SK-N-SH (cell line): ENCODE measurements around the gene SMIM3. TPM values are rescaled to one million over a fixed set of nuclear protein-coding genes. Genes with fewer than 3 reads are reported as not detected.

Experiments
- CTCF ChIA-PET: fragments of 300-600, 350-600 bp; formaldehyde crosslinking; extraction: SDS; loops from one replicate; lab custom pipeline; 2021; lab: Yijun Ruan, JAX
- POLR2A ChIA-PET: fragments of 350-600 bp; sonication (Branson Sonifier 250); formaldehyde crosslinking; extraction: SDS; loops from one replicate; lab custom pipeline; 2020; ENCODE audit warnings: antibody characterized with exemption, inconsistent platforms; lab: Yijun Ruan, JAX
- DNase-seq: peaks from one replicate; pipeline ENCODE4 v3.0.0; 2012
- H2AFZ ChIP-seq: fragments of 200-600 bp; sonication (generic); 2 replicates; pipeline ENCODE4 v1.8.1; 2016; ENCODE audit warnings: antibody characterized with exemption, mild to moderate bottlenecking, low read depth
- H3F3A ChIP-seq: fragments of 200-600 bp; sonication (generic); replicated peaks from 2 replicates; pipeline ENCODE3; 2016; ENCODE audit warnings: antibody characterized with exemption, mild to moderate bottlenecking; ENCODE audit not compliant: insufficient read depth
- H3K27ac ChIP-seq, 2 experiments: fragments of 200-500 bp in 1 of 2; fragments of 200-600 bp in 1 of 2; sonication (Bioruptor generic) in 1 of 2; sonication (generic), shearing (Covaris generic) in 1 of 2; 2 replicates each; pipeline versions ENCODE4 v1.5.1 to v1.6.1; 2014 to 2016; ENCODE audit warnings: low read depth in 2 of 2, inconsistent platforms in 1 of 2, low read length in 1 of 2, mild to moderate bottlenecking in 1 of 2, mixed read lengths in 1 of 2
- H3K27me3 ChIP-seq: fragments of 200-600 bp; sonication (generic), shearing (Covaris generic); 2 replicates; pipeline ENCODE4 v1.6.1; 2016; ENCODE audit warnings: mixed run types; ENCODE audit not compliant: insufficient read depth
- H3K36me3 ChIP-seq, 2 experiments: fragments of 200-500 bp in 1 of 2; fragments of 200-600 bp in 1 of 2; sonication (Bioruptor generic) in 1 of 2; sonication (generic) in 1 of 2; replicated peaks in 1 of 2; 2 replicates each; pipeline versions ENCODE3 to v1.5.1; 2014 to 2016; ENCODE audit warnings: low read length in 1 of 2, mild to moderate bottlenecking in 1 of 2; ENCODE audit not compliant: insufficient read depth in 2 of 2, control insufficient read depth in 1 of 2
- H3K4me1 ChIP-seq, 2 experiments: fragments of 200-500 bp in 1 of 2; fragments of 200-600 bp in 1 of 2; sonication (Bioruptor generic) in 1 of 2; sonication (generic), shearing (Covaris generic) in 1 of 2; 2 replicates each; pipeline versions ENCODE4 v1.5.1 to v1.6.1; 2014 to 2016; ENCODE audit warnings: low read depth in 1 of 2, low read length in 1 of 2, mixed run types in 1 of 2; ENCODE audit not compliant: insufficient read depth in 2 of 2, control insufficient read depth in 1 of 2
- H3K4me2 ChIP-seq: fragments of 200-600 bp; sonication (generic), shearing (Covaris generic); 2 replicates; pipeline ENCODE4 v1.6.1; 2017; ENCODE audit warnings: mixed run types
- H3K4me3 ChIP-seq, 2 experiments: fragments of 200-500 bp in 1 of 2; fragments of 200-600 bp in 1 of 2; sonication (Bioruptor generic) in 1 of 2; sonication (generic), shearing (Covaris generic) in 1 of 2; 2 replicates each; pipeline versions ENCODE4 v1.5.1 to v1.8.1; 2014 to 2016; ENCODE audit warnings: low read depth in 2 of 2, inconsistent platforms in 1 of 2, low read length in 1 of 2, mild to moderate bottlenecking in 1 of 2, mixed read lengths in 1 of 2, moderate library complexity in 1 of 2
- H3K79me2 ChIP-seq: fragments of 200-600 bp; sonication (generic); 2 replicates; pipeline ENCODE4 v1.8.1; 2017; ENCODE audit warnings: mild to moderate bottlenecking; ENCODE audit not compliant: insufficient read depth
- H3K9ac ChIP-seq: fragments of 200-600 bp; sonication (generic); 2 replicates; pipeline ENCODE4 v1.6.1; 2017; ENCODE audit warnings: mixed run types
- H3K9me2 ChIP-seq: fragments of 200-600 bp; sonication (generic); 2 replicates; pipeline ENCODE4 v1.6.1; 2017; ENCODE audit warnings: mixed run types
- H3K9me3 ChIP-seq: fragments of 200-600 bp; sonication (generic); 2 replicates; pipeline ENCODE4 v1.6.1; 2017; ENCODE audit warnings: mixed run types, mild to moderate bottlenecking, moderate library complexity
- H4K20me1 ChIP-seq: fragments of 200-600 bp; sonication (generic); 2 replicates; pipeline ENCODE4 v1.6.1; 2017; ENCODE audit warnings: mild to moderate bottlenecking, mixed run types; ENCODE audit not compliant: insufficient read depth
- FOSL2 ChIP-seq: IDR thresholded peaks from 2 replicates; pipeline ENCODE4 v1.4.0; 2012; ENCODE audit warnings: low read depth, mild to moderate bottlenecking, moderate library complexity, borderline replicate concordance
- FOXM1 ChIP-seq: IDR thresholded peaks from 2 replicates; pipeline ENCODE4 v1.4.0; 2012; ENCODE audit warnings: low read depth, mild to moderate bottlenecking
- JUND ChIP-seq: IDR thresholded peaks from 2 replicates; pipeline ENCODE4 v1.4.0; 2012
- MEF2A ChIP-seq: IDR thresholded peaks from 2 replicates; pipeline ENCODE4 v1.4.0; 2012; ENCODE audit warnings: low read depth, borderline replicate concordance
- NFIC ChIP-seq: IDR thresholded peaks from 2 replicates; pipeline ENCODE4 v1.4.0; 2012; ENCODE audit warnings: borderline replicate concordance
- NRF1 ChIP-seq: IDR thresholded peaks from 2 replicates; pipeline ENCODE4 v1.6.1; 2012; ENCODE audit warnings: low read depth, mild to moderate bottlenecking, low read length
- RFX5 ChIP-seq: IDR thresholded peaks from 2 replicates; pipeline ENCODE4 v1.6.1; 2012; ENCODE audit warnings: mild to moderate bottlenecking, improper control_type of control experiment, low read length
- RXRA ChIP-seq: IDR thresholded peaks from 2 replicates; pipeline ENCODE4 v1.4.0; 2012; ENCODE audit warnings: low read depth, mild to moderate bottlenecking, borderline replicate concordance
- SIN3A ChIP-seq: IDR thresholded peaks from 2 replicates; pipeline ENCODE4 v1.6.1; 2012; ENCODE audit warnings: low read depth, mild to moderate bottlenecking, low read length, moderate library complexity, borderline replicate concordance
- TCF12 ChIP-seq: IDR thresholded peaks from 2 replicates; pipeline ENCODE4 v1.4.0; 2012
- YY1 ChIP-seq: IDR thresholded peaks from 2 replicates; pipeline ENCODE4 v1.4.0; 2012; ENCODE audit warnings: low read depth, mild to moderate bottlenecking
- WGBS: methylation state at CpG from one replicate; pipeline ENCODE4 v1.1.6; 2017; ENCODE audit warnings: low lambda C conversion rate; 5-methylcytosine and 5-hydroxymethylcytosine counted together
- polyA plus RNA-seq, 3 experiments: library from polyadenylated mRNA; depleted of rRNA; stranded (reverse); fragments of >200 nt; gene quantifications; 2 replicates each; pipeline ENCODE4 v1.2.3, GENCODE V29; 2012
- TF ChIP-seq, protein P1 (sequence below): IDR thresholded peaks from 2 replicates; pipeline ENCODE4 v1.6.1; 2012; ENCODE audit warnings: mild to moderate bottlenecking, low read depth, low read length, moderate library complexity
- TF ChIP-seq, protein P2 (sequence below): IDR thresholded peaks from 2 replicates; pipeline ENCODE4; 2012
- TF ChIP-seq, protein P3 (sequence below): fragments of 200-600 bp; sonication (generic); IDR thresholded peaks from 2 replicates; pipeline ENCODE4 v1.6.1; 2017; ENCODE audit warnings: antibody characterized with exemption, mild to moderate bottlenecking, moderate library complexity
- TF ChIP-seq, protein P4 (sequence below): fragments of 150-350 bp; IDR thresholded peaks from 2 replicates; pipeline ENCODE4 v1.6.1; 2016; ENCODE audit warnings: mild to moderate bottlenecking, low read depth, low read length

The SMIM3 gene
- polyA plus RNA-seq, 1 of the 3 experiments (the other 2 are of a cell fraction): 39.9 TPM

DNA sequence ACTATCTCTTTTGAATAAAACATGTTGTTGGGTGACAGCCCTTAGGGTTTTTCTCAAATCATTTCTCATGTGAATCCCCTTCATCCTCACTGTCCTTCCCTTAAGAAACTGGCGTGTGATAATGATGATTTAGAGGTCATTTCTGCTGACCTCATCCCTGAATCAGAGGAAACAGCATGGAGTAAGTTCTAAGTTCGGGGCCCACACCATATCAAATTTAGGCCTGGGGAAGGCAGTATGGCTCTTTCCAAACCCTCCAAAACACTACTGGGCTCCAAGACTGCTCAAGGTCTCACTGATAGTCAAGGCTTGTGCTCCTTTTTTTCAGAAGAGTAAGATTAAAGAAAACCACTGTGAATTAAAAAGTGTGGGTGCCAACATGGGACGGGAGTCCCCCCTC is 872 bp upstream of the SMIM3 start:
- Histone ChIP-seq H3K4me3 (peak overlapping the region; percentile 85 to 91; a peak in 1 of 4 replicates), H3K9ac (no peak overlapping the region), H3K36me3 (peaks cover 0 to 1% of the 10 kb centered on the region in 2 experiments), H2AFZ (no peak overlapping the region), H3K4me1 (peaks cover 16 to 49% of the 10 kb centered on the region in 2 experiments; a peak in 3 of 4 replicates), H3K4me2 (peak overlapping the region; percentile 86), H3K27ac (peak overlapping the region; percentile 81 to 83; a peak in 2 of 4 replicates), H3F3A (peaks cover 20% of the 10 kb centered on the region), H3K27me3 (no peaks in the 10 kb centered on the region), H3K9me2 (no peaks in the 10 kb centered on the region), H3K9me3 (no peaks in the 10 kb centered on the region), H3K79me2 (peaks cover 42% of the 10 kb centered on the region), H4K20me1 (no peaks in the 10 kb centered on the region)
- TF ChIP-seq MEF2A (no peak), SIN3A (no peak), JUND (no peak), YY1 (no peak), FOSL2 (no peak), NFIC (no peak), RFX5 (no peak), NRF1 (no peak)
- TF ChIP-seq, protein P1, sequence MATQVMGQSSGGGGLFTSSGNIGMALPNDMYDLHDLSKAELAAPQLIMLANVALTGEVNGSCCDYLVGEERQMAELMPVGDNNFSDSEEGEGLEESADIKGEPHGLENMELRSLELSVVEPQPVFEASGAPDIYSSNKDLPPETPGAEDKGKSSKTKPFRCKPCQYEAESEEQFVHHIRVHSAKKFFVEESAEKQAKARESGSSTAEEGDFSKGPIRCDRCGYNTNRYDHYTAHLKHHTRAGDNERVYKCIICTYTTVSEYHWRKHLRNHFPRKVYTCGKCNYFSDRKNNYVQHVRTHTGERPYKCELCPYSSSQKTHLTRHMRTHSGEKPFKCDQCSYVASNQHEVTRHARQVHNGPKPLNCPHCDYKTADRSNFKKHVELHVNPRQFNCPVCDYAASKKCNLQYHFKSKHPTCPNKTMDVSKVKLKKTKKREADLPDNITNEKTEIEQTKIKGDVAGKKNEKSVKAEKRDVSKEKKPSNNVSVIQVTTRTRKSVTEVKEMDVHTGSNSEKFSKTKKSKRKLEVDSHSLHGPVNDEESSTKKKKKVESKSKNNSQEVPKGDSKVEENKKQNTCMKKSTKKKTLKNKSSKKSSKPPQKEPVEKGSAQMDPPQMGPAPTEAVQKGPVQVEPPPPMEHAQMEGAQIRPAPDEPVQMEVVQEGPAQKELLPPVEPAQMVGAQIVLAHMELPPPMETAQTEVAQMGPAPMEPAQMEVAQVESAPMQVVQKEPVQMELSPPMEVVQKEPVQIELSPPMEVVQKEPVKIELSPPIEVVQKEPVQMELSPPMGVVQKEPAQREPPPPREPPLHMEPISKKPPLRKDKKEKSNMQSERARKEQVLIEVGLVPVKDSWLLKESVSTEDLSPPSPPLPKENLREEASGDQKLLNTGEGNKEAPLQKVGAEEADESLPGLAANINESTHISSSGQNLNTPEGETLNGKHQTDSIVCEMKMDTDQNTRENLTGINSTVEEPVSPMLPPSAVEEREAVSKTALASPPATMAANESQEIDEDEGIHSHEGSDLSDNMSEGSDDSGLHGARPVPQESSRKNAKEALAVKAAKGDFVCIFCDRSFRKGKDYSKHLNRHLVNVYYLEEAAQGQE: no peak
- DNase-seq: no peak
- WGBS: 78% methylated on average over 2 of the region's 3 CpGs
- CTCF ChIA-PET: interaction anchor here (0.8 to 5.3 kb wide), 7 partner anchors 12 to 227 kb away, joined by 3 to 51 read pairs (median 8); partner anchors contain the start of gene RBM22
- POLR2A ChIA-PET: interaction anchor here (1.7 to 2.1 kb wide), 2 partner anchors 19 to 77 kb away, joined by 10 to 13 read pairs; partner anchors contain the start of genes DCTN4 and RBM22

DNA sequence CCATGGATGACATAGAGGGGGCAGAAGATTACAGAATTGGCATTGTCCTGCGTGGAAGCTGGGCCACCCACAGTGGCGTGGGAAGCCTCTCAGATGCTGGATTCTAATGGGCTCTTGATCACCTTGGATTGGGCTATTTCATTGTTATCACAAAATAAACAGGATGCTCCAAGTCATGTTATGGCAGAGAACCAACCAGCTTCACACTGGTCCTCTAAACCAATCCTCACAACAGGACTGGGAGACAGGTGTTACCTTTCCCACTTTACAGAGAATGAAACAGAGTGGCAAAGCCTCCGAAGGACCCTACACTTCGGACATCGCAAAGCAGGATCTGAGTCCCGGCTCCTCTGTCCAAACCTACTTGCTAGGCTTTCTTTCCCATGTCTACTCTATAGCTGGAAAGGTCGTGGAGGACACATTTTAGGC is 455 bp upstream of the SMIM3 start:
- peak overlapping the region; percentile 87 for H2AFZ ChIP-seq
- peak overlapping the region; percentile 85 to 91 for H3K4me3 ChIP-seq
- peaks cover 43% of the 10 kb centered on the region for H3K79me2 ChIP-seq
- peaks cover 16 to 53% of the 10 kb centered on the region in 2 experiments; a peak in 3 of 4 replicates for H3K4me1 ChIP-seq
- POLR2A ChIA-PET: interaction anchor here (1.7 to 2.1 kb wide), 2 partner anchors 19 to 77 kb away, joined by 10 to 13 read pairs; partner anchors contain the start of genes DCTN4 and RBM22
- CTCF ChIA-PET: interaction anchor here (0.8 to 5.3 kb wide), 13 partner anchors 9 to 227 kb away, joined by 3 to 51 read pairs (median 6); partner anchors contain the start of genes IRGM and RBM22
- no peak for DNase-seq
- no peaks in the 10 kb centered on the region for H3K9me2 ChIP-seq
- no peaks in the 10 kb centered on the region for H4K20me1 ChIP-seq
- no peaks in the 10 kb centered on the region for H3K9me3 ChIP-seq
- H3K27me3 ChIP-seq: no peaks in the 10 kb centered on the region
- TF ChIP-seq MEF2A: no peak
- no peak for TF ChIP-seq FOXM1
- no peak for TF ChIP-seq RFX5
- TF ChIP-seq, protein P2, sequence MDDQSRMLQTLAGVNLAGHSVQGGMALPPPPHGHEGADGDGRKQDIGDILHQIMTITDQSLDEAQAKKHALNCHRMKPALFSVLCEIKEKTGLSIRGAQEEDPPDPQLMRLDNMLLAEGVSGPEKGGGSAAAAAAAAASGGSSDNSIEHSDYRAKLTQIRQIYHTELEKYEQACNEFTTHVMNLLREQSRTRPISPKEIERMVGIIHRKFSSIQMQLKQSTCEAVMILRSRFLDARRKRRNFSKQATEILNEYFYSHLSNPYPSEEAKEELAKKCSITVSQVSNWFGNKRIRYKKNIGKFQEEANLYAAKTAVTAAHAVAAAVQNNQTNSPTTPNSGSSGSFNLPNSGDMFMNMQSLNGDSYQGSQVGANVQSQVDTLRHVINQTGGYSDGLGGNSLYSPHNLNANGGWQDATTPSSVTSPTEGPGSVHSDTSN: no peak
- no peak for TF ChIP-seq TCF12
- TF ChIP-seq RXRA: no peak
- TF ChIP-seq, protein P3, sequence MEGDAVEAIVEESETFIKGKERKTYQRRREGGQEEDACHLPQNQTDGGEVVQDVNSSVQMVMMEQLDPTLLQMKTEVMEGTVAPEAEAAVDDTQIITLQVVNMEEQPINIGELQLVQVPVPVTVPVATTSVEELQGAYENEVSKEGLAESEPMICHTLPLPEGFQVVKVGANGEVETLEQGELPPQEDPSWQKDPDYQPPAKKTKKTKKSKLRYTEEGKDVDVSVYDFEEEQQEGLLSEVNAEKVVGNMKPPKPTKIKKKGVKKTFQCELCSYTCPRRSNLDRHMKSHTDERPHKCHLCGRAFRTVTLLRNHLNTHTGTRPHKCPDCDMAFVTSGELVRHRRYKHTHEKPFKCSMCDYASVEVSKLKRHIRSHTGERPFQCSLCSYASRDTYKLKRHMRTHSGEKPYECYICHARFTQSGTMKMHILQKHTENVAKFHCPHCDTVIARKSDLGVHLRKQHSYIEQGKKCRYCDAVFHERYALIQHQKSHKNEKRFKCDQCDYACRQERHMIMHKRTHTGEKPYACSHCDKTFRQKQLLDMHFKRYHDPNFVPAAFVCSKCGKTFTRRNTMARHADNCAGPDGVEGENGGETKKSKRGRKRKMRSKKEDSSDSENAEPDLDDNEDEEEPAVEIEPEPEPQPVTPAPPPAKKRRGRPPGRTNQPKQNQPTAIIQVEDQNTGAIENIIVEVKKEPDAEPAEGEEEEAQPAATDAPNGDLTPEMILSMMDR: no peak
- TF ChIP-seq, protein P4, sequence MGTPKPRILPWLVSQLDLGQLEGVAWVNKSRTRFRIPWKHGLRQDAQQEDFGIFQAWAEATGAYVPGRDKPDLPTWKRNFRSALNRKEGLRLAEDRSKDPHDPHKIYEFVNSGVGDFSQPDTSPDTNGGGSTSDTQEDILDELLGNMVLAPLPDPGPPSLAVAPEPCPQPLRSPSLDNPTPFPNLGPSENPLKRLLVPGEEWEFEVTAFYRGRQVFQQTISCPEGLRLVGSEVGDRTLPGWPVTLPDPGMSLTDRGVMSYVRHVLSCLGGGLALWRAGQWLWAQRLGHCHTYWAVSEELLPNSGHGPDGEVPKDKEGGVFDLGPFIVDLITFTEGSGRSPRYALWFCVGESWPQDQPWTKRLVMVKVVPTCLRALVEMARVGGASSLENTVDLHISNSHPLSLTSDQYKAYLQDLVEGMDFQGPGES: no peak
- no peak for TF ChIP-seq FOSL2
- H3K9ac ChIP-seq: peak overlapping the region; percentile 83
- peak overlapping the region; percentile 86 for H3K4me2 ChIP-seq
- peaks cover 0 to 5% of the 10 kb centered on the region in 2 experiments for H3K36me3 ChIP-seq
- H3K27ac ChIP-seq: peak overlapping the region; percentile 81 to 83
- WGBS: 70% methylated on average over 6 of the region's 7 CpGs
- H3F3A ChIP-seq: peaks cover 25% of the 10 kb centered on the region
